SU-DHL-6 (cell line): ENCODE results near the gene AKNA.

Experiments used
- CTCF ChIP-seq: fragments of 200-600 bp; sonication (generic); IDR thresholded peaks from one replicate; pipeline ENCODE4 v1.5.1; 2017; ENCODE audit warnings: antibody characterized with exemption, mild to moderate bottlenecking, low read length, moderate library complexity; ENCODE audit not compliant: insufficient read depth, poor library complexity, severe bottlenecking
- EZH2phosphoT487 ChIP-seq: fragments of 200-600 bp; sonication (generic), shearing (Covaris generic); conservative IDR thresholded peaks from 2 replicates; pipeline ENCODE4 v1.6.1; 2018; ENCODE audit warnings: mild to moderate bottlenecking, antibody characterized with exemption, low read length, moderate library complexity, mixed read lengths

DNA sequence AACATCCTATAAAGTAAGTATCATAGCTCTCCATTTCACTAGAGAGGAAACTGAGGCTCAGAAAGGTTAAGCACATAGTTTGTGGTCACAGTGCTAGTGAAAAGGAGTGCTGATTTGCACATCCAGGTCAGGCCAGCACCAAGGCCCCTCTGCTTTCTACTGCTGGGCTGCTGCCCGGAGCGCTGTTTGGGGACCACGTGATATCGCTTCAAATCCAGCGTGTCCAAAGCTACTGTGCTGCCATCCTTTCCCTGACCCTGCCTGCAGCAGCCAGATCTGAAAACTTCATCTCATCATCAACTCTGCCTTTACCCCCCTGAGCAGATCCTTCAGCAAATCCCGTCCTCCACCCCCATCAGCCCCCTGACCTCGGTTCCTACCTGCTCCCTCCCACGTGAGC lies 40.7 kb upstream of the AKNA start:
- TF ChIP-seq CTCF = no peak
- no peak for TF ChIP-seq EZH2phosphoT487
